HCT116 (cell line): ENCODE data around the gene TMEM255A. TPM values are rescaled to one million over a fixed set of nuclear protein-coding genes. Genes with fewer than 3 reads are reported as not detected.

Source experiments
- ATAC-seq: fragments of 200-7000 bp; cut with Tn5 transposase; 2 replicates; pipeline ENCODE4 v1.9.1; 2020; ENCODE audit warnings: mild to moderate bottlenecking, moderate library complexity
- BruUV-seq: library from RNA; stranded (reverse); fragments of 400-500 nt; replicated peaks from 2 replicates; lab custom pipeline; 2021; lab: Mats Ljungman, UMichigan
- CTCF ChIA-PET: fragments of 300-600 bp; sonication (Branson Sonifier 250); formaldehyde crosslinking; loops from one replicate; lab custom pipeline; 2021; ENCODE audit warnings: antibody characterized with exemption; lab: Charles Lee
- POLR2A ChIA-PET: fragments of 300-600, 350-600 bp; sonication (Branson Sonifier 250); formaldehyde crosslinking; loops from one replicate; lab custom pipeline; 2021; ENCODE audit warnings: antibody characterized with exemption; lab: Charles Lee
- RAD21 ChIA-PET, 2 experiments: fragments of 300-600 bp; sonication (Branson Sonifier 250); formaldehyde crosslinking; loops; one replicate each; lab custom pipeline; 2023; ENCODE audit warnings: low total read pairs in 2 of 2; ENCODE audit not compliant: uncharacterized antibody in 2 of 2, unreplicated experiment in 2 of 2, low non-redundant PET in 1 of 2; lab: Charles Lee
- DNase-seq: peaks from one replicate; pipeline ENCODE4 v3.0.0-alpha.2; 2010; ENCODE audit warnings: low read depth, low spot score
- H2AFZ ChIP-seq: fragments of 200-600 bp; shearing (Covaris generic), sonication (generic); 2 replicates; pipeline ENCODE4 v1.6.1; 2017; ENCODE audit warnings: low read depth, mixed run types, mixed read lengths, antibody characterized with exemption, low read length; ENCODE audit not compliant: poor library complexity, severe bottlenecking
- H3K27ac ChIP-seq: 2 replicates; pipeline ENCODE4 v1.5.1; 2012; ENCODE audit warnings: low read depth, low read length
- H3K27me3 ChIP-seq: fragments of 200-600 bp; sonication (generic); 2 replicates; pipeline ENCODE4 v1.6.1; 2016; ENCODE audit warnings: mixed run types, low read length, mixed read lengths; ENCODE audit not compliant: insufficient read depth
- H3K36me3 ChIP-seq, 2 experiments: fragments of 200-500 bp in 1 of 2; fragments of 200-600 bp in 1 of 2; sonication (Bioruptor generic) in 1 of 2; sonication (generic) in 1 of 2; 2 replicates each; pipeline versions ENCODE4 v1.5.1 to v1.6.1; 2014 to 2016; ENCODE audit warnings: low read length in 2 of 2, inconsistent platforms in 1 of 2, mixed read lengths in 1 of 2, mixed run types in 1 of 2; ENCODE audit not compliant: insufficient read depth in 2 of 2, control insufficient read depth in 1 of 2
- H3K4me1 ChIP-seq, 2 experiments: fragments of 200-600 bp in 1 of 2; sonication (generic) in 1 of 2; 2 replicates each; pipeline versions ENCODE4 v1.5.1 to v1.6.1; 2012 to 2017; ENCODE audit warnings: low read length in 2 of 2, inconsistent platforms in 1 of 2, mild to moderate bottlenecking in 1 of 2, mixed read lengths in 1 of 2, mixed run types in 1 of 2, moderate library complexity in 1 of 2; ENCODE audit not compliant: insufficient read depth in 2 of 2, control insufficient read depth in 1 of 2
- H3K4me2 ChIP-seq: fragments of 200-600 bp; sonication (generic); 2 replicates; pipeline ENCODE4 v1.6.1; 2017; ENCODE audit warnings: mixed run types, low read length, mixed read lengths
- H3K4me3 ChIP-seq, 2 experiments: fragments of 200-600 bp in 1 of 2; sonication (generic) in 1 of 2; replicated peaks in 1 of 2; 2 replicates each; pipeline ENCODE4 v1.5.1; 2011 to 2016; ENCODE audit warnings: low read length in 2 of 2, control low read depth in 1 of 2, low read depth in 1 of 2, mild to moderate bottlenecking in 1 of 2, mixed read lengths in 1 of 2, mixed run types in 1 of 2
- H3K79me2 ChIP-seq: fragments of 200-600 bp; sonication (generic); 2 replicates; pipeline ENCODE4 v1.6.1; 2017; ENCODE audit warnings: mild to moderate bottlenecking, mixed run types, low read length, moderate library complexity, mixed read lengths; ENCODE audit not compliant: insufficient read depth
- H3K9ac ChIP-seq: fragments of 200-600 bp; sonication (generic); 2 replicates; pipeline ENCODE4 v1.6.1; 2016; ENCODE audit warnings: low read length, mixed read lengths
- H3K9me2 ChIP-seq: fragments of 200-600 bp; sonication (generic), shearing (Covaris generic); 2 replicates; pipeline ENCODE4 v1.6.1; 2017; ENCODE audit warnings: mixed run types, mild to moderate bottlenecking, moderate library complexity; ENCODE audit not compliant: insufficient read depth
- H3K9me3 ChIP-seq, 2 experiments: fragments of 200-500 bp in 1 of 2; fragments of 200-600 bp in 1 of 2; sonication (Bioruptor generic) in 1 of 2; sonication (generic) in 1 of 2; 2 replicates each; pipeline ENCODE4 v1.6.1; 2014 to 2017; ENCODE audit warnings: low read length in 2 of 2, mixed read lengths in 2 of 2, inconsistent platforms in 1 of 2, low read depth in 1 of 2, mild to moderate bottlenecking in 1 of 2, mixed run types in 1 of 2, moderate library complexity in 1 of 2; ENCODE audit not compliant: control insufficient read depth in 1 of 2, insufficient read depth in 1 of 2
- H4K20me1 ChIP-seq: fragments of 200-600 bp; sonication (generic), shearing (Covaris generic); 2 replicates; pipeline ENCODE4 v1.6.1; 2017; ENCODE audit warnings: mixed run types, mild to moderate bottlenecking, moderate library complexity; ENCODE audit not compliant: insufficient read depth
- ATF3 ChIP-seq: IDR thresholded peaks from 2 replicates; pipeline ENCODE4 v1.6.1; 2012
- CBX3 ChIP-seq: IDR thresholded peaks from 2 replicates; pipeline ENCODE4 v1.6.1; 2012; ENCODE audit warnings: low read depth
- CEBPB ChIP-seq: IDR thresholded peaks from 2 replicates; pipeline ENCODE4 v1.6.1; 2012; ENCODE audit warnings: low read depth
- EGR1 ChIP-seq: IDR thresholded peaks from 2 replicates; pipeline ENCODE4 v1.6.1; 2012; ENCODE audit warnings: low read depth
- EZH2 ChIP-seq: fragments of 200-600 bp; sonication (generic); IDR thresholded peaks from 2 replicates; pipeline ENCODE4 v1.6.1; 2017; ENCODE audit warnings: antibody characterized with exemption, mixed run types
- JUND ChIP-seq: IDR thresholded peaks from 2 replicates; pipeline ENCODE4 v1.6.1; 2012
- MAX ChIP-seq: IDR thresholded peaks from 2 replicates; pipeline ENCODE4 v1.6.1; 2012
- REST ChIP-seq: IDR thresholded peaks from 2 replicates; pipeline ENCODE4 v1.6.1; 2012; ENCODE audit warnings: low read depth
- SIN3A ChIP-seq: IDR thresholded peaks from 2 replicates; pipeline ENCODE4 v1.6.1; 2012; ENCODE audit warnings: low read depth
- YY1 ChIP-seq: IDR thresholded peaks from 2 replicates; pipeline ENCODE4 v1.6.1; 2011; ENCODE audit warnings: low read length, low read depth, moderate library complexity, mild to moderate bottlenecking; ENCODE audit not compliant: insufficient replicate concordance; ENCODE audit errors: extremely low read depth
- ZBTB33 ChIP-seq: IDR thresholded peaks from 2 replicates; pipeline ENCODE4 v1.6.1; 2011; ENCODE audit warnings: mild to moderate bottlenecking, low read length, moderate library complexity; ENCODE audit not compliant: insufficient replicate concordance; ENCODE audit errors: extremely low read depth
- ZFX ChIP-seq: fragments of 450-650 bp; IDR thresholded peaks from 2 replicates; pipeline ENCODE4 v1.6.1; 2017
- intact Hi-C: fragments of 100-400 bp; cut with micrococcal nuclease; formaldehyde crosslinking; loops from 2 replicates; pipeline ENCODE4 v1.10.0; 2022
- total RNA-seq: library from RNA; stranded (reverse); gene quantifications from one replicate; pipeline ENCODE4 v1.2.1, GENCODE V29; 2021; ENCODE audit not compliant: unreplicated experiment

TMEM255A gene
- total RNA-seq, 1 experiment from 2014 or later = not detected

GRCh38 chrX:120311727-120312063 lies 434 bp upstream of the TMEM255A start:
- no peak for ATAC-seq
- TF ChIP-seq REST = no peak
- no peak for TF ChIP-seq ZFX
- no peak for TF ChIP-seq SIN3A
- TF ChIP-seq MAX = no peak
- no peak for TF ChIP-seq YY1
- no peak for TF ChIP-seq CEBPB
- TF ChIP-seq CBX3 = no peak
- TF ChIP-seq ATF3 = no peak
- no peak for TF ChIP-seq JUND
- TF ChIP-seq EZH2 = no peak
- TF ChIP-seq ZBTB33 = no peak
- TF ChIP-seq EGR1 = no peak
- no peaks in the 10 kb centered on the region for H3K27me3 ChIP-seq
- no peaks in the 10 kb centered on the region for H3K9me3 ChIP-seq
- peaks cover 0 to 17% of the 10 kb centered on the region in 2 experiments; a peak in 2 of 4 replicates for H3K4me1 ChIP-seq
- DNase-seq = no peak
- no peak overlapping the region for H3K4me3 ChIP-seq
- H3K9ac ChIP-seq = no peak overlapping the region
- H3K9me2 ChIP-seq = no peaks in the 10 kb centered on the region
- ChIA-PET CTCF (no interaction called here), POLR2A (no interaction called here), RAD21 (no interaction called here)
- no peaks in the 10 kb centered on the region for H3K36me3 ChIP-seq
- BruUV-seq = no TSS peak
- no peak overlapping the region for H2AFZ ChIP-seq
- no peaks in the 10 kb centered on the region for H3K79me2 ChIP-seq
- intact Hi-C loops = no loop called here
- H4K20me1 ChIP-seq = no peaks in the 10 kb centered on the region
- no peak overlapping the region for H3K4me2 ChIP-seq
- H3K27ac ChIP-seq = no peak overlapping the region
